OCI-LY3 (cell line): ENCODE measurements around the gene LIN54.

ENCODE experiments used
- H2AFZ ChIP-seq: fragments of 200-600, 300-600 bp; shearing (Covaris generic); 2 replicates; pipeline ENCODE4 v1.6.0; 2014; ENCODE audit warnings: antibody characterized with exemption, low read depth, low read length
- H3K27ac ChIP-seq: fragments of 200-600, 300-600 bp; sonication (generic); 2 replicates; pipeline ENCODE4 v1.5.1; 2014; ENCODE audit warnings: mild to moderate bottlenecking, low read length, moderate library complexity, mixed read lengths
- H3K27me3 ChIP-seq: fragments of 200-600, 300-600 bp; sonication (generic); 2 replicates; pipeline ENCODE4 v1.6.1; 2014; ENCODE audit warnings: low read depth, low read length, mixed read lengths
- H3K36me3 ChIP-seq: fragments of 200-600, 300-600 bp; sonication (generic); replicated peaks from 2 replicates; pipeline ENCODE3; 2014; ENCODE audit warnings: low read depth, low read length, mixed read lengths
- H3K4me1 ChIP-seq: fragments of 300-600, 200-600 bp; sonication (generic); 2 replicates; pipeline ENCODE4 v1.6.1; 2014; ENCODE audit warnings: low read length, mixed read lengths
- H3K4me2 ChIP-seq: fragments of 200-600, 300-600 bp; sonication (generic); 2 replicates; pipeline ENCODE4 v1.6.1; 2014; ENCODE audit warnings: low read length, mixed read lengths
- H3K4me3 ChIP-seq: fragments of 300-600, 200-600 bp; sonication (generic); 2 replicates; pipeline ENCODE4 v1.5.1; 2014; ENCODE audit warnings: antibody characterized with exemption, mild to moderate bottlenecking, low read length, moderate library complexity
- H3K79me2 ChIP-seq: fragments of 300-600, 200-600 bp; shearing (Covaris generic); 2 replicates; pipeline ENCODE4 v1.6.1; 2014; ENCODE audit warnings: mild to moderate bottlenecking, low read length, mixed read lengths
- H3K9ac ChIP-seq: fragments of 300-600, 200-600 bp; shearing (Covaris generic); 2 replicates; pipeline ENCODE4 v1.6.0; 2014; ENCODE audit warnings: mild to moderate bottlenecking, low read length, moderate library complexity
- H3K9me3 ChIP-seq: fragments of 200-600, 300-600 bp; shearing (Covaris generic); 2 replicates; pipeline ENCODE4 v1.6.1; 2014; ENCODE audit warnings: low read length, mixed read lengths; ENCODE audit not compliant: insufficient read depth
- H4K20me1 ChIP-seq: fragments of 200-600, 300-600 bp; sonication (generic); 2 replicates; pipeline ENCODE4 v1.6.1; 2016; ENCODE audit warnings: low read length, mixed read lengths; ENCODE audit not compliant: insufficient read depth
- CTCF ChIP-seq: fragments of 200-600, 300-600 bp; sonication (generic); IDR thresholded peaks from 2 replicates; pipeline ENCODE4 v1.5.1; 2014; ENCODE audit warnings: antibody characterized with exemption, low read length, low read depth
- EZH2phosphoT487 ChIP-seq: fragments of 200-600 bp; shearing (Covaris generic); IDR thresholded peaks from 2 replicates; pipeline ENCODE4 v1.6.1; 2018; ENCODE audit warnings: antibody characterized with exemption, mixed run types, low read depth

LIN54 gene

GRCh38 chr4:82892467-82892802 is 118.2 kb downstream of the LIN54 start:
- Histone ChIP-seq H3K36me3 (peaks cover 33% of the 10 kb centered on the region), H3K4me3 (peak overlapping the region; percentile 85), H3K79me2 (peaks cover 78% of the 10 kb centered on the region), H3K9ac (peak overlapping the region; percentile 84), H3K27ac (peak overlapping the region; percentile 86), H3K9me3 (no peaks in the 10 kb centered on the region), H2AFZ (no peak overlapping the region), H3K27me3 (no peaks in the 10 kb centered on the region), H3K4me1 (peaks cover 25% of the 10 kb centered on the region), H3K4me2 (peak overlapping the region; percentile 75), H4K20me1 (peaks cover 13% of the 10 kb centered on the region)
- TF ChIP-seq EZH2phosphoT487 (no peak), CTCF (no peak)

- Histone ChIP-seq H4K20me1 (peaks cover 16% of the 10 kb centered on the region), H2AFZ (peak overlapping the region; percentile 55; the same call in 1 of the 2 replicates), H3K27me3 (no peaks in the 10 kb centered on the region), H3K9ac (peak overlapping the region; percentile 84), H3K4me2 (peak overlapping the region; percentile 75), H3K36me3 (peaks cover 27% of the 10 kb centered on the region), H3K4me1 (peaks cover 25% of the 10 kb centered on the region), H3K27ac (peak overlapping the region; percentile 86), H3K4me3 (peak overlapping the region; percentile 85), H3K79me2 (peaks cover 78% of the 10 kb centered on the region), H3K9me3 (no peaks in the 10 kb centered on the region)
- no peak for TF ChIP-seq CTCF
- no peak for TF ChIP-seq EZH2phosphoT487
Observed at GRCh38 chr4:82891707-82892466, 118.7 kb downstream of the LIN54 start.

- H3K4me1 ChIP-seq: peaks cover 25% of the 10 kb centered on the region
- no peaks in the 10 kb centered on the region for H3K27me3 ChIP-seq
- TF ChIP-seq CTCF (peak; percentile 12; the same call in 1 of the 2 replicates), EZH2phosphoT487 (no peak)
- peaks cover 79% of the 10 kb centered on the region for H3K79me2 ChIP-seq
- H3K9ac ChIP-seq: peak within 1 kb of the TSS; percentile 93
- peaks cover 23% of the 10 kb centered on the region for H3K36me3 ChIP-seq
- H3K9me3 ChIP-seq: no peaks in the 10 kb centered on the region
- H4K20me1 ChIP-seq: peaks cover 18% of the 10 kb centered on the region
- H2AFZ ChIP-seq: peak within 1 kb of the TSS; percentile 55; the same call in 1 of the 2 replicates
- peak within 1 kb of the TSS; percentile 85 for H3K4me3 ChIP-seq
- peak within 1 kb of the TSS; percentile 86 for H3K27ac ChIP-seq
- H3K4me2 ChIP-seq: peak within 1 kb of the TSS; percentile 80
Observed at GRCh38 chr4:82890901-82891706, 119.5 kb downstream of the LIN54 start, which contains the start of gene SEC31A. SEC31A (minus strand) TSS chr4:82891153; CDS start chr4:82881936, 9,217 bp downstream.

- H3K4me3 ChIP-seq: peak overlapping the region; percentile 85
- H3K4me1 ChIP-seq: peaks cover 25% of the 10 kb centered on the region
- H3K9me3 ChIP-seq: no peaks in the 10 kb centered on the region
- H3K4me2 ChIP-seq: peak overlapping the region; percentile 80
- no peaks in the 10 kb centered on the region for H3K27me3 ChIP-seq
- H3K36me3 ChIP-seq: peaks cover 17% of the 10 kb centered on the region
- peaks cover 24% of the 10 kb centered on the region for H4K20me1 ChIP-seq
- TF ChIP-seq EZH2phosphoT487 (no peak), CTCF (no peak)
- peak overlapping the region; percentile 86 for H3K27ac ChIP-seq
- H2AFZ ChIP-seq: peak overlapping the region; percentile 11; the same call in 1 of the 2 replicates
- peak overlapping the region; percentile 93 for H3K9ac ChIP-seq
- H3K79me2 ChIP-seq: peaks cover 80% of the 10 kb centered on the region
Observed at GRCh38 chr4:82890528-82890900, 120.1 kb downstream of the LIN54 start.
